Activated T-helper 2 cell treated with anti-CD3 and anti-CD28 coated beads, Interferon-gamma antibody, Interleukin-2, Interleukin-4, amounts not matched to agents 10 μg/mL and 5 μg/mL and 100 μg/mL, durations not matched to agents 14 hours and 24 hours and 36 hours (primary cell): Measurements from ENCODE around the gene MED15. TPM values are rescaled to one million over a fixed set of nuclear protein-coding genes. Genes with fewer than 3 reads are reported as not detected.
"Not testable (repeated sequence)": the region's sequence is repeated elsewhere in the genome, so short reads cannot be mapped to it uniquely, and the experiment has no call there.

Source experiments
- DNase-seq: peaks from one replicate; pipeline ENCODE4 v3.0.0; 2021; ENCODE audit warnings: low spot score
- H3K27ac Mint-ChIP-seq: one replicate; pipeline ENCODE4 v1.8.0; 2021; ENCODE audit warnings: mixed read lengths
- H3K27me3 Mint-ChIP-seq: one replicate; pipeline ENCODE4 v1.8.0; 2021; ENCODE audit warnings: low read depth, mixed read lengths
- H3K36me3 Mint-ChIP-seq: one replicate; pipeline ENCODE4 v1.8.0; 2021; ENCODE audit warnings: low read depth, mixed read lengths
- H3K4me1 Mint-ChIP-seq: one replicate; pipeline ENCODE4 v1.8.0; 2021; ENCODE audit warnings: low read depth, mixed read lengths
- H3K4me3 Mint-ChIP-seq: one replicate; pipeline ENCODE4 v1.8.0; 2021; ENCODE audit warnings: low read depth, mild to moderate bottlenecking, moderate library complexity, mixed read lengths
- H3K9me3 Mint-ChIP-seq: one replicate; pipeline ENCODE4 v1.8.0; 2021; ENCODE audit warnings: mixed read lengths
- intact Hi-C: fragments of 100-400 bp; cut with micrococcal nuclease; formaldehyde crosslinking; loops from one replicate; pipeline ENCODE4 v1.15.1; 2023
- total RNA-seq: library from RNA; stranded (reverse); gene quantifications from 2 replicates; pipeline ENCODE4 v1.2.3, GENCODE V29; 2022

The MED15 gene
- total RNA-seq, 1 donor from 2014 or later: 123 TPM

GRCh38 chr22:20533095-20533878 lies 25.9 kb downstream of the MED15 start:
- intact Hi-C loops: no loop called here
- no peak overlapping the region for H3K4me3 Mint-ChIP-seq
- DNase-seq: no peak

DNA sequence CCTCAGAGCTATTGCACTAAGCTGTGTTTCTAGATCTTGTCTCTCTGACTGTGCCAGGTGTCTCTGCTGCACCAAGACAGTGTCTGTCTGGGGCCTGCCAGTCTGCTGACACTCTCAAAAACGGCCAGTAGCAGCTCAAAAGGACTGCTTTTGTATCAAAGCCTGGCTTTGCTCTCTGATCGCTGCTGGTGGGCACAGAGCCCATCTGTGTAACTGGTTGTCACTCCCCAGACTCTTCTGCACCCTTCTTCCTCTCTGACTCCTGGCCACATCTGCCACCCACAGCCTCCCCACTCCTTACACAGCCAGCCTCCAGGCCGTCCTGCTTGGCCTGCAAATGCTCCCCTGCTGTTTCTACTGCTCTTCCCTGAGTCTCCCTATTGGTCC lies 26.5 kb downstream of the MED15 start:
- peaks cover 46% of the 10 kb centered on the region for H3K36me3 Mint-ChIP-seq
- H3K27ac Mint-ChIP-seq: peak overlapping the region; percentile 51
- no peak overlapping the region for H3K4me3 Mint-ChIP-seq

More at GRCh38 chr22:20533095-20533878, 25.9 kb downstream of the MED15 start:
- Mint-ChIP-seq H3K36me3 (peaks cover 45% of the 10 kb centered on the region), H3K9me3 (no peaks in the 10 kb centered on the region), H3K4me1 (peaks cover 18% of the 10 kb centered on the region), H3K27ac (peak overlapping the region; percentile 23), H3K27me3 (no peaks in the 10 kb centered on the region)

DNA sequence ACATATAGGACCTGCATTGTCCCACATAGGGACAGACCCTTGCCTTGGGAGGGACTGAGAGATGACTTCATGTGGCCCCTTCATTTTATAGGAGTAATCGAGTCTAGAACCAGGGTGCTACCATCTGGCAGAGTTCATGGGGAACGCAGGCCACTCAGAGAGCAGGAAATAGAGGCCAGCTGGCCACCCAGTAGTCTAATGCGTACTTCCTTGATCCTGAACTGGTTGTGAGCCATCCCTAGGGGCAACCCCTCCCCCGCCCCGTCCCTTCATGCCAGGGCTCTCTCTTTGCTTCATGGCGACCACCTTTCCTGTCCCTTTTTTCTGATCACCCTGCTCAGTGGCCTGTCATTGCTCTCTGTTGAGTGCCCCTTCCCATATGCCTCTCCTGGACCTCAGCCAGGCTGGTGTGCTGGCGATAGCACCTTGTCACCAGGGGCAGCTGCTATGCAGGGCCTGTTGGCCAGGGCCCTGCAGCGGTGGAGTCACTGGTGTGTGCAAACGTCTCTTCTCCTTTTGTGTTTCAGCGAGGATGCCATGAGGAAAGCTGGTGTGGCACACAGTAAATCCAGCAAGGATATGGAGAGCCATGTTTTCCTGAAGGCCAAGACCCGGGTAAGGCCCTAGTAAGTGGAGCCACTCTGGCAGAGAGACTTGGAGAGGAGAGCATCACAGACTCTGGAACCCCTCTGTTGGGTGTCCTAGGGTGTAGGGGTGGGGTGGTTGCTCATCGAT lies 29.3 kb downstream of the MED15 start:
- intact Hi-C loops: no loop called here
- H3K27ac Mint-ChIP-seq: no peak overlapping the region
- peaks cover 56% of the 10 kb centered on the region for H3K36me3 Mint-ChIP-seq

More for the DNA sequence above, 26.5 kb downstream of the MED15 start:
- intact Hi-C loops: no loop called here
- H3K9me3 Mint-ChIP-seq: no peaks in the 10 kb centered on the region
- peaks cover 18% of the 10 kb centered on the region for H3K4me1 Mint-ChIP-seq
- no peaks in the 10 kb centered on the region for H3K27me3 Mint-ChIP-seq
- DNase-seq: no peak

DNA sequence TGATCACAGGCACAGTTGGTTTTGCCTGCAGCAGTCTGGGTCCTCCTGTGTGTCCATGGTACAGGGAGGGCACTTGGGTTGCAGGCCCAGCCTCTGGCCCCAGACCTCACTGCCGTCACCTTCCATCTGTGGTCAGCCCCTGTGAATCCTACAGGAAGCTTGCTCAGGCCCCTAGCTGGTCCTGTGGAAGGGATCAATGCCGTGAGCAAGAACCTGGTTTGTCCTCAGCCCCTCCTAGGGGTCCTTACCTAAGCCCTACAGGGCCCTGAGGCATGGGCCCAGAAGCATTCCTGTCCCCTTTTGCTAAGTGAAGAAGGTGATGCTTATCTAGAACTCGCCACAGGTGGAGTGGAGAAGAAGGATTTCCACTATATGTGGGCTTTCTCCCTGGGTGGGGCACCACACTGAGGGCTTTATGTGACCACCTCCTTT lies 29.9 kb downstream of the MED15 start:
- no peaks in the 10 kb centered on the region for H3K9me3 Mint-ChIP-seq
- no peak overlapping the region for H3K27ac Mint-ChIP-seq
- H3K4me1 Mint-ChIP-seq: peaks cover 14% of the 10 kb centered on the region
- no peak for DNase-seq
- H3K27me3 Mint-ChIP-seq: no peaks in the 10 kb centered on the region
- no peak overlapping the region for H3K4me3 Mint-ChIP-seq
- intact Hi-C loops: no loop called here
- H3K36me3 Mint-ChIP-seq: peaks cover 61% of the 10 kb centered on the region

More for the DNA sequence above, 29.3 kb downstream of the MED15 start:
- Mint-ChIP-seq H3K27me3 (no peaks in the 10 kb centered on the region), H3K4me3 (no peak overlapping the region), H3K9me3 (no peaks in the 10 kb centered on the region), H3K4me1 (peaks cover 18% of the 10 kb centered on the region)
- no peak for DNase-seq

- H3K27me3 Mint-ChIP-seq: no peaks in the 10 kb centered on the region
- H3K4me1 Mint-ChIP-seq: peaks cover 14% of the 10 kb centered on the region
- intact Hi-C loops: no loop called here
- no peak overlapping the region for H3K4me3 Mint-ChIP-seq
- no peaks in the 10 kb centered on the region for H3K9me3 Mint-ChIP-seq
- H3K36me3 Mint-ChIP-seq: peaks cover 65% of the 10 kb centered on the region
- H3K27ac Mint-ChIP-seq: no peak overlapping the region
- DNase-seq: no peak
Measured at GRCh38 chr22:20537983-20538382, 30.6 kb downstream of the MED15 start.

GRCh38 chr22:20538875-20539274 lies 31.5 kb downstream of the MED15 start:
- H3K36me3 Mint-ChIP-seq: peaks cover 69% of the 10 kb centered on the region

GRCh38 chr22:20542055-20542454 lies 34.6 kb downstream of the MED15 start:
- Mint-ChIP-seq H3K9me3 (no peaks in the 10 kb centered on the region), H3K27ac (no peak overlapping the region), H3K36me3 (peaks cover 78% of the 10 kb centered on the region), H3K4me3 (no peak overlapping the region), H3K4me1 (peaks cover 26% of the 10 kb centered on the region), H3K27me3 (no peaks in the 10 kb centered on the region)
- no peak for DNase-seq
- intact Hi-C loops: no loop called here

More at GRCh38 chr22:20538875-20539274, 31.5 kb downstream of the MED15 start:
- H3K27ac Mint-ChIP-seq, H3K27me3 Mint-ChIP-seq, intact Hi-C loops, H3K4me3 Mint-ChIP-seq, DNase-seq, H3K9me3 Mint-ChIP-seq: not testable (repeated sequence)
- H3K4me1 Mint-ChIP-seq: peaks cover 14% of the 10 kb centered on the region

GRCh38 chr22:20542736-20543135 lies 35.3 kb downstream of the MED15 start:
- intact Hi-C loops: no loop called here
- Mint-ChIP-seq H3K27ac (no peak overlapping the region), H3K27me3 (no peaks in the 10 kb centered on the region), H3K4me1 (peaks cover 29% of the 10 kb centered on the region), H3K36me3 (peaks cover 72% of the 10 kb centered on the region), H3K4me3 (no peak overlapping the region), H3K9me3 (no peaks in the 10 kb centered on the region)
- no peak for DNase-seq

GRCh38 chr22:20545318-20545634 lies 37.9 kb downstream of the MED15 start:
- H3K4me3 Mint-ChIP-seq, DNase-seq, H3K9me3 Mint-ChIP-seq, H3K27ac Mint-ChIP-seq, intact Hi-C loops, H3K27me3 Mint-ChIP-seq: not testable (repeated sequence)
- H3K4me1 Mint-ChIP-seq: peaks cover 46% of the 10 kb centered on the region
- H3K36me3 Mint-ChIP-seq: peaks cover 50% of the 10 kb centered on the region

GRCh38 chr22:20545681-20546521 lies 38.5 kb downstream of the MED15 start:
- DNase-seq: no peak
- peaks cover 44% of the 10 kb centered on the region for H3K36me3 Mint-ChIP-seq
- H3K4me3 Mint-ChIP-seq: no peak overlapping the region
- H3K4me1 Mint-ChIP-seq: peaks cover 52% of the 10 kb centered on the region
- H3K9me3 Mint-ChIP-seq: no peaks in the 10 kb centered on the region
- intact Hi-C loops: no loop called here
- H3K27me3 Mint-ChIP-seq: no peaks in the 10 kb centered on the region
- no peak overlapping the region for H3K27ac Mint-ChIP-seq

DNA sequence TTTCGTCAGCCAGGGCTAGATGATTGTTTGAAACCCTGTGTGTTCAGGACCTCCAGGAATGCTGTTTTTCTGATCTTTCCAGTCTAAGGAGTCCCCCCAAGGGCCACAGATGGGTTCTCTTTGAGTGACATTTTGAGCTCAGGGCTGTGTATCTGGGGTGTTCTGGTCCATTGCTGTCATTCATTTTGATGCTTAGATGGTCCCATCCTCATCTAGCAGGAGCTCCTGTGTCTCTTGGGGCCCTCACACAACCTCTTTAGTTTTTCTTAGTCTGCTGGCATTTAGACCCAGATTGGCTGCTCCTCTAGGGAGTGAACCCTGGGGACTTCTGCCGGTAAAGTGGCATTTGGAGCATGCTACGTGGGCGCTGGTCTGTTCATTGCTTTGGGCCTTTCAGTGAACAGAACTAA lies 39.1 kb downstream of the MED15 start:
- Mint-ChIP-seq H3K27ac (no peak overlapping the region), H3K36me3 (peaks cover 50% of the 10 kb centered on the region), H3K4me3 (no peak overlapping the region), H3K9me3 (no peaks in the 10 kb centered on the region), H3K27me3 (no peaks in the 10 kb centered on the region), H3K4me1 (peaks cover 58% of the 10 kb centered on the region)
- intact Hi-C loops: no loop called here
- no peak for DNase-seq

- H3K27ac Mint-ChIP-seq: no peak overlapping the region
- no peaks in the 10 kb centered on the region for H3K9me3 Mint-ChIP-seq
- DNase-seq: no peak
- peaks cover 63% of the 10 kb centered on the region for H3K4me1 Mint-ChIP-seq
- H3K27me3 Mint-ChIP-seq: no peaks in the 10 kb centered on the region
- no peak overlapping the region for H3K4me3 Mint-ChIP-seq
- peaks cover 51% of the 10 kb centered on the region for H3K36me3 Mint-ChIP-seq
- intact Hi-C loops: no loop called here
Measured at GRCh38 chr22:20547029-20547428, 39.6 kb downstream of the MED15 start.
